Measurements from ENCODE around the gene GDF11. TPM values are rescaled to one million over a fixed set of nuclear protein-coding genes. Genes with fewer than 3 reads are reported as not detected.

Gene GDF11
- total and polyA plus RNA-seq, 2 of the 4 experiments (the other 2 are of a cell fraction): 2.7 to 12.9 TPM

GRCh38 chr12:55738123-55739024 lies 4.5 kb upstream of the GDF11 start:
- Histone ChIP-seq H3K79me1 (ENCODE audit: low read depth in 1 of 2, low read length in 2 of 2) (peaks cover 0 to 11% of the 10 kb centered on the region in 2 experiments; a peak in 1 of 4 replicates), H3K4me3 (ENCODE audit: insufficient read depth, low read depth, low read length) (peak overlapping the region; percentile 68), H4K20me1 (ENCODE audit: insufficient read depth, low read length) (no peaks in the 10 kb centered on the region), H4K91ac (ENCODE audit: insufficient read depth, low read depth, low read length) (peak overlapping the region; percentile 39), H3K9ac (ENCODE audit: low read depth, low read length) (peak overlapping the region; percentile 76), H3K9me1 (ENCODE audit: insufficient read depth, low read length) (peaks cover 6% of the 10 kb centered on the region; the same call in 1 of the 2 replicates), H3K4me1 (ENCODE audit: control insufficient read depth, insufficient read depth, low read length) (peaks cover 6% of the 10 kb centered on the region), H3K36me3 (ENCODE audit: control insufficient read depth, insufficient read depth, low read length) (no peaks in the 10 kb centered on the region), H2AK9ac (replicated peaks; ENCODE audit: low read depth, low read length, poor library complexity) (peak overlapping the region; percentile 77), H2AK5ac (ENCODE audit: low read depth, low read length) (no peak overlapping the region), H2BK15ac (ENCODE audit: low read depth, low read length) (peak overlapping the region; percentile 25; the same call in 1 of the 3 replicates), H3K18ac (ENCODE audit: low read depth, low read length) (peak overlapping the region; percentile 8), H3K56ac (ENCODE audit: extremely low read depth, insufficient read depth, low read length) (peak overlapping the region; percentile 22; the same call in 1 of the 2 replicates), H2AFZ (replicated peaks; ENCODE audit: low read length, poor library complexity) (peak overlapping the region; percentile 96), H3K23ac (ENCODE audit: low read depth, low read length) (peak overlapping the region; percentile 69), H3K9me3 (ENCODE audit: control insufficient read depth, insufficient read depth, low read length) (no peaks in the 10 kb centered on the region), H4K8ac (ENCODE audit: low read depth in 2 of 2, low read length in 2 of 2) (peak overlapping the region; percentile 66 to 88; a peak in 3 of 4 replicates), H3K27me3 (ENCODE audit: control insufficient read depth, insufficient read depth, low read length) (no peaks in the 10 kb centered on the region), H3K27ac (ENCODE audit: insufficient read depth, low read length) (peak overlapping the region; percentile 47), H4K5ac (ENCODE audit: low read depth, low read length) (peak overlapping the region; percentile 42), H2BK5ac (ENCODE audit: low read depth, low read length, poor library complexity, severe bottlenecking) (peak overlapping the region; percentile 38), H3K4ac (ENCODE audit: low read depth, low read length) (peak overlapping the region; percentile 70), H3K4me2 (ENCODE audit: low read depth, low read length) (peak overlapping the region; percentile 92), H2BK20ac (ENCODE audit: low read depth, low read length) (peak overlapping the region; percentile 46; the same call in 1 of the 2 replicates), H2BK120ac (ENCODE audit: low read depth, low read length) (peak overlapping the region; percentile 63), H3K14ac (replicated peaks; ENCODE audit: low read depth, low read length) (peak overlapping the region; percentile 80)
- DNase-seq (peak; percentile 82), ATAC-seq (ENCODE audit: low read depth) (peak; percentile 75)
- intact Hi-C loops (cut with micrococcal nuclease): loop anchor here (1.0 to 5.0 kb wide), 6 partner anchors 59 to 367 kb away; partner anchors contain the start of gene RPS26
- ChIA-PET CTCF (interaction anchor here (0.6 to 2.7 kb wide), 23 partner anchors 9 to 306 kb away, joined by 3 to 16 read pairs (median 4); partner anchors contain the start of genes CD63, ORMDL2 and SARNP), POLR2A (ENCODE audit: unreplicated experiment) (interaction anchor here (0.5 to 1.6 kb wide), 3 partner anchors 9 to 380 kb away, joined by 3 to 5 read pairs (median 4); partner anchors contain the start of genes CD63 and ZC3H10)
- in situ Hi-C loops (cut with MboI; ENCODE audit: low sequenced_read_pairs): loop anchor here (5.0 kb wide), 1 partner anchor 204 kb away; no protein-coding TSS in a partner anchor
- dilution Hi-C loops (cut with HindIII; ENCODE audit: low sequenced_read_pairs, unreplicated experiment): no loop called here
- BruUV-seq (replicated peaks): no TSS peak
- no CpG with 5 or more reads among the region's 14 CpGs for WGBS, 2 experiments (ENCODE audit: extremely low coverage in 2 of 2, insufficient read length in 1 of 2)
- no peak for TF ChIP-seq CHD1 (IDR thresholded peaks at IDR 0.05; ENCODE audit: low read depth, low read length)
- TF ChIP-seq CTCF (conservative IDR thresholded peaks at IDR 0.05; ENCODE audit: low read depth, low read length): peak; percentile 93
- TF ChIP-seq NFE2L2 (IDR thresholded peaks at IDR 0.05; ENCODE audit: low read depth, low read length): no peak
- TF ChIP-seq MAZ (IDR thresholded peaks at IDR 0.05; ENCODE audit: borderline replicate concordance, low read depth, low read length): no peak
- TF ChIP-seq ELK1 (IDR thresholded peaks at IDR 0.05; ENCODE audit: borderline replicate concordance, low read depth, low read length): no peak
- no peak for TF ChIP-seq CEBPB (IDR thresholded peaks at IDR 0.05; ENCODE audit: low read depth, low read length)
- TF ChIP-seq SMC3 (IDR thresholded peaks at IDR 0.05; ENCODE audit: low read depth, low read length): peak; percentile 76
- peak; percentile 91 for TF ChIP-seq MAFK (IDR thresholded peaks at IDR 0.05; ENCODE audit: low read depth, low read length)
- no peak for TF ChIP-seq POLR2A (IDR thresholded peaks at IDR 0.05; ENCODE audit: low read depth, low read length)
- TF ChIP-seq RFX5 (IDR thresholded peaks at IDR 0.05; ENCODE audit: low read depth, low read length): peak; percentile 65
- no peak for TF ChIP-seq FOS (IDR thresholded peaks at IDR 0.05; ENCODE audit: low read depth, low read length)
- no peak for TF ChIP-seq RCOR1 (IDR thresholded peaks at IDR 0.05; ENCODE audit: insufficient replicate concordance, low read length)
- TF ChIP-seq BHLHE40 (IDR thresholded peaks at IDR 0.05; ENCODE audit: low read depth, low read length): no peak
- peak; percentile 24; the same call in 1 of the 2 replicates for TF ChIP-seq MXI1 (IDR thresholded peaks at IDR 0.05; ENCODE audit: borderline replicate concordance, low read depth, low read length)

Measured in IMR-90 (cell line).